HUES48 (cell line): ENCODE results near the gene ZNRF1.
"Not testable (repeated sequence)": the region's sequence is repeated elsewhere in the genome, so short reads cannot be mapped to it uniquely, and the experiment has no call there.

Experiments
- H3K27ac ChIP-seq: one replicate; pipeline ENCODE4 v1.7.0; 2013; ENCODE audit warnings: low read depth, low read length, inconsistent platforms
- H3K27me3 ChIP-seq: 2 replicates; pipeline ENCODE4 v1.6.1; 2013; ENCODE audit warnings: mild to moderate bottlenecking, low read length; ENCODE audit not compliant: control insufficient read depth, insufficient read depth
- H3K36me3 ChIP-seq: 2 replicates; pipeline ENCODE4 v1.6.1; 2013; ENCODE audit warnings: low read length; ENCODE audit not compliant: control insufficient read depth, insufficient read depth
- H3K4me1 ChIP-seq: 2 replicates; pipeline ENCODE4 v1.6.1; 2013; ENCODE audit warnings: mild to moderate bottlenecking, low read length; ENCODE audit not compliant: control insufficient read depth, insufficient read depth
- H3K4me3 ChIP-seq: 2 replicates; pipeline ENCODE4 v1.5.1; 2013; ENCODE audit warnings: mild to moderate bottlenecking, low read depth, low read length
- H3K9ac ChIP-seq: 2 replicates; pipeline ENCODE4 v1.6.1; 2013; ENCODE audit warnings: mild to moderate bottlenecking, low read depth, low read length, moderate library complexity
- H3K9me3 ChIP-seq: 2 replicates; pipeline ENCODE4 v1.6.1; 2013; ENCODE audit warnings: low read length; ENCODE audit not compliant: control insufficient read depth, insufficient read depth

Gene ZNRF1

GRCh38 chr16:75002474-75002873 lies 3.6 kb downstream of the ZNRF1 start:
- H3K36me3 ChIP-seq = no peaks in the 10 kb centered on the region
- H3K4me1 ChIP-seq = peaks cover 27% of the 10 kb centered on the region
- no peak overlapping the region for H3K4me3 ChIP-seq
- peaks cover 7% of the 10 kb centered on the region for H3K27me3 ChIP-seq
- no peaks in the 10 kb centered on the region for H3K9me3 ChIP-seq
- no peak overlapping the region for H3K9ac ChIP-seq
- H3K27ac ChIP-seq = no peak overlapping the region

DNA sequence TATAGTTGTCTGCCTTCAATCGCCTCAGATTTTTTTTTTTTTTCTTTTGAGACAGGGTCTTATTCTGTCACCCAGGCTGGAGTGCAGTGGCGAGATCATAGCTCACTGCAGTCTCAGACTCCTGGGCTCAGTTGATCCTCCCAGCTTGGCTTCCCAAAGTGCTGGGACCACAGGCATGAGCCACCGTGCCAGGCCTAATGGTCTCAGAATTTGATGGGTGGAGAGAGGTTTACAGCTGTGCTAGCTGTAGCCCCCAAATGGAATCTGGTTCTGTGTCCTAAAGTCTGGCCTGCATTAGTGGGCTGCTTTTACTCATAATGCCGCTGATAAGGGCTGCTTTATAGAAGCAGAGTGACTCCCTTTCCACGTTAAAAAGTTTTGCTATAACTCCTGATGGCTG lies 5.1 kb downstream of the ZNRF1 start:
- Histone ChIP-seq H3K9me3 (no peaks in the 10 kb centered on the region), H3K4me3 (no peak overlapping the region), H3K27ac (no peak overlapping the region), H3K27me3 (peaks cover 7% of the 10 kb centered on the region), H3K36me3 (no peaks in the 10 kb centered on the region), H3K4me1 (peaks cover 20% of the 10 kb centered on the region), H3K9ac (no peak overlapping the region)

- Histone ChIP-seq H3K36me3 (no peaks in the 10 kb centered on the region), H3K27me3 (peaks cover 7% of the 10 kb centered on the region), H3K4me3 (no peak overlapping the region), H3K9ac (no peak overlapping the region), H3K9me3 (no peaks in the 10 kb centered on the region), H3K27ac (no peak overlapping the region), H3K4me1 (peaks cover 20% of the 10 kb centered on the region)
Observed at GRCh38 chr16:75004460-75004859, 5.6 kb downstream of the ZNRF1 start.

- H3K27me3 ChIP-seq = no peaks in the 10 kb centered on the region
- H3K4me3 ChIP-seq = no peak overlapping the region
- no peaks in the 10 kb centered on the region for H3K36me3 ChIP-seq
- no peak overlapping the region for H3K9ac ChIP-seq
- peaks cover 18% of the 10 kb centered on the region for H3K4me1 ChIP-seq
- H3K27ac ChIP-seq = no peak overlapping the region
- no peaks in the 10 kb centered on the region for H3K9me3 ChIP-seq
Observed at GRCh38 chr16:75005697-75006096, 6.9 kb downstream of the ZNRF1 start.

GRCh38 chr16:75007443-75007842 lies 8.6 kb downstream of the ZNRF1 start:
- H3K27me3 ChIP-seq = no peaks in the 10 kb centered on the region
- H3K4me3 ChIP-seq = no peak overlapping the region
- no peaks in the 10 kb centered on the region for H3K36me3 ChIP-seq
- H3K9ac ChIP-seq = no peak overlapping the region
- H3K9me3 ChIP-seq = no peaks in the 10 kb centered on the region
- peaks cover 10% of the 10 kb centered on the region; the same call in 1 of the 2 replicates for H3K4me1 ChIP-seq
- no peak overlapping the region for H3K27ac ChIP-seq

DNA sequence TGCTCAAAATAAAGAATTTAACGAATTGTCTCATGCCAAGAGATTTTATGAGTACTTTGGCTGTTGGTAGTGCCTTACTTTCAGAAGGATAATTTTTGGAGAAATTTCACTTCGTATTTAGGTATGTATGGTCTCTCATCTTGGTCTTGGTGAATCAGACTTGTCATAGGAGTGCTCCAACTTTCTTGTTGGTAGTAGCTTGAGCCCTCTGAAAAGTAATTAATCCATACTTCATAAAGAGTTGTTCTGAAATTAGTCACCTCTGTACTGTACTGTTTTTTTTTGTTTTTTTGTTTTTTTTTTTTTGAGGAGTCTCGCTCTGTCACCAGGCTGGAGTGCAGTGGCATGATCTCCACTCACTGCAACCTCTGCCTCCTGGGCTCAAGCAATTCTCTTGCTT lies 11.6 kb downstream of the ZNRF1 start:
- Histone ChIP-seq H3K4me1 (peaks cover 10% of the 10 kb centered on the region), H3K4me3 (no peak overlapping the region), H3K36me3 (no peaks in the 10 kb centered on the region), H3K9me3 (no peaks in the 10 kb centered on the region), H3K27ac (no peak overlapping the region), H3K27me3 (no peaks in the 10 kb centered on the region), H3K9ac (no peak overlapping the region)

DNA sequence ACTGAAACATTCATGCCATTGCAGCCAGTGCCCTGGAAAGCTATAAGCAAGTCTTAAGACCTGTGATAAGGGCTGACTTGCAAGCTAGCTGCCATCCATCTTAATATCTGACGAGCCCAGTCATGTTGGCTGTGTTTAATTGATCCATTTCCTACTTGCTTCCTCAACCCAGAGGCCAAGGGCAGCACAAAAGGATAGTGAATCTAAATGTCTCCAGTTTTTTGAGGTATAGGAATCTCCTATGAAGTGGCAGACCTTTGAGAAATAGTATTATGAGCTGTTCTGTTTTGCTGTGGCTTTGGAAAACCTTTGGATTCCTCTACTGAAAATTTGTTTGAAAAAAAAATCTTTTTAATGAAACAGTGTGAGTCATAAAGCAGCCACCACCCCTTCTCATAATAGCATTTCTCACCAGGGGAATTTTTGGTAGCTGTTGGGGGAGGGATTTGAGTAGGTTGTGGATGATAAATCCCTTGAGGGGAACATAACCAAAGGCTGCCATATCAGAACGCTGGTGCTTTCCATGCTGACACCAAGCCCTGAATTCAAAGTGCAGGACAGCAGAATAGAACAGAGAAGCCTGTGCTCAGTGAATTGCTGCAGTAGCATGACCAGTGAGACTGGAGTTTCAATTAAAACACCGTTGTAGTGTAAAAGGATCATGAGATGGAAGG lies 12.9 kb downstream of the ZNRF1 start:
- H3K4me1 ChIP-seq = peaks cover 10% of the 10 kb centered on the region
- no peaks in the 10 kb centered on the region for H3K9me3 ChIP-seq
- no peak overlapping the region for H3K4me3 ChIP-seq

GRCh38 chr16:75012380-75013081 lies 13.7 kb downstream of the ZNRF1 start:
- Histone ChIP-seq H3K4me1 (peaks cover 10% of the 10 kb centered on the region), H3K4me3 (no peak overlapping the region), H3K9me3 (no peaks in the 10 kb centered on the region), H3K9ac (no peak overlapping the region), H3K27ac (no peak overlapping the region), H3K36me3 (no peaks in the 10 kb centered on the region), H3K27me3 (no peaks in the 10 kb centered on the region)

More for the DNA sequence above, 12.9 kb downstream of the ZNRF1 start:
- Histone ChIP-seq H3K27me3 (no peaks in the 10 kb centered on the region), H3K36me3 (no peaks in the 10 kb centered on the region), H3K9ac (no peak overlapping the region), H3K27ac (no peak overlapping the region)

DNA sequence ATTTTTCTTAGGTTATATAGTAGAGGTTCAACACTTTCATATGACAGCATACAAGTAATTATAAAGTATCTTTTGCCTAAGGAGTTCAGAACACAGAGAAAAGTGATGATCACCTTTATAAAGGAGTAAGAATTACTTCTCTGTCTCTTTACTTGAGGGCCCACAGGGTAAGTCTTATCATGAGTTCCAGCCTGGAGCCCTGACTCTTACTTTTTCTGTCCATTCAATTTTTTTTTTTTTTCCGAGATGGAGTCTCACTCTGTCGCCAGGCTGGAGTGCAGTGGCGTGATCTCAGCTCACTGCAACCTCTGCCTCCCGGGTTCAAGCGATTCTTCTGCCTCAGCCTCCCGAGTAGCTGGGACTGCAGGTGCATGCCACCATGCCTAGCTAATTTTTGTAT lies 14.3 kb downstream of the ZNRF1 start:
- not testable (repeated sequence) for H3K36me3 ChIP-seq, H3K9me3 ChIP-seq, H3K27ac ChIP-seq, H3K9ac ChIP-seq, H3K27me3 ChIP-seq, H3K4me1 ChIP-seq, H3K4me3 ChIP-seq

DNA sequence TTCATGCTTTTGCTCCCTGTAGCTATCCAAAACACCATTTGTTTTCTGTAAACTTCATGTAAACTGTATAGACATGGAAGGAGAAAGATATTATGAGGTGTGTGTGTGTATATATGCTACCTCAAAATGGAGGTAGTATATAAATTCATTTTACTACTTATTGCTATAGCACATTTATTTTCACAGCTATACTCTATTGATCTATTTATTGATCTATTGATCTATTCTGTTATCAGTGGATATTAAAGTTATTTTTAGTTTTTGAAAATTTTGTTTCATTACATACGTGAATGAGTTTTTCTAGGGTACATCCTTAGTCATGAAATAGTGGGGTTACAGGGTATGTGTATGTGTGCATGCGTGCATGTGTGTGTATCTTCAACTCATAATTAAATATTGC lies 15.5 kb downstream of the ZNRF1 start:
- Histone ChIP-seq H3K27me3 (no peaks in the 10 kb centered on the region), H3K4me3 (no peak overlapping the region), H3K27ac (no peak overlapping the region), H3K9me3 (no peaks in the 10 kb centered on the region), H3K36me3 (no peaks in the 10 kb centered on the region), H3K4me1 (peaks cover 10% of the 10 kb centered on the region), H3K9ac (no peak overlapping the region)

DNA sequence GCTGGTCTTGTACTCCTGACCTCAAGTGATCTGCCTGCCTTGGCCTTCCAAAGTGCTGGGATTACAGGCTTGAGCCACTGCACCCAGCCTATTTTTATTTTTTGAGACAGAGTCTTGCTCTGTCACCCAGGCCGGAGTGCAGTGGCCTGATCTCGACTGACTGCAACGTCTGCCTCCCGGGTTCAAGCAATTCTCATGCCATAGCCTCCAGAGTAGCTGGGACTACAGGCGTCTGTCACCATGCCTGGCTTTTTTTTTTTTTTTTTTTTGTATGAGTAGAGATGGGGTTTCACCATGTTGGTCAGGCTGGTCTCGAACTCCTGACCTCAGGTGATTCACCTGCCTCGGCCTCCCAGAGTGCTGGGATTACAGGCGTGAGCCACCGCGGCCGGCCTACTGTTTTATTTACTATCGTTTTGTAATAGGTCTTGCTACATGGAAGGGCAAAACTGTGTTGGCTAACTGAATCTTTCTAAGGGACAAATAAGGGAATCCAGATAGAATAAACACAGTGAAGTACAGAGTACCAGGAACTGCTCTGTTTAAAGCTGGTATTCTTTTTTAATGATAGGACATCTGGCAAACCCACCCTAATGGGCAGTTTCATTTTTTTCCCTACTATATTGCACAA lies 17.7 kb downstream of the ZNRF1 start:
- not testable (repeated sequence) for H3K9ac ChIP-seq, H3K36me3 ChIP-seq, H3K4me3 ChIP-seq, H3K27me3 ChIP-seq, H3K9me3 ChIP-seq, H3K27ac ChIP-seq, H3K4me1 ChIP-seq
